Measurements from ENCODE around the gene SERPINA10.

SERPINA10 gene

DNA sequence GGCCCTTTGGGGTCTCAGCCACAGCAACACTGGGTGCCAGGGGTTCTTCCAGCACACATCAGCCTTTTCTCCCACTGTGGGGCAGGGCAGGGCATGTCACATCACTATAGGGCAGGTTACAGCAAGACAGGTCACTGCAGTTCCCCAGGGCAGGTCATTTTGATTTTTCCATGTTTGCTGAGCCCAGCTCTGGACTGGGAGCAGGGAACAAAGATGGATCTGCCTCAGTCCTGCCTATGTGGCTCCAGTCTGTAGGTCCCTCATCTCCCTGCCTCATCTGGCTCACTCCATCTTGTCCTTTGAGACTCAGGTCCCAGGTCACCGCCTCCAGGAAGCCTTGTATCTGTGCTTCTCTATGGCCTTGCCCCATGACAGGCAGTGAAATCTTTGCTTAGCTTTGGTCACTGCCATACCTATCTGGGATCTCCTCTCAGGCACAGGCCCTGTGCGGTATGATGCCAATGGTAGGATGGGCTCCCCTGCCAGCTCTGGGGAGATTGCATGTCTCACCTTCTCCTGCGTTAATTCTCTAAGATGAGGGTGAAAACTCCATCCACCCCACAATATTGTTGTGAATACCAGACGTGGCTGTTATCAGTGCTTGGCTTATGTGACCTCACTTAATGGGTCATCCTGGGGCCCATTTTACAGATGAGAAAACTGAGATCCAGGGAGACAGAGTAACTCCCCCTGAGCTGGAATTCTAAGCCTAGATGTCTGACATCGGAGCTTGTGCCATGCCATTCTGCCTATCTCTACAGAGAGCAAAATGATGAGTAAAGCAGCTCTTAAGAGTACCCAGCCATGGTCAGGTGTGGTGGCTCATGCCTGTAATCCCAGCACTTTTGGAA, 28.6 kb upstream of the SERPINA10 start:
- H3K27me3 Mint-ChIP-seq = no peaks in the 10 kb centered on the region
- H3K36me3 Mint-ChIP-seq = no peaks in the 10 kb centered on the region
- no peaks in the 10 kb centered on the region for H3K4me1 Mint-ChIP-seq
- H3K9me3 Mint-ChIP-seq = peaks cover 3% of the 10 kb centered on the region
- no peak overlapping the region for H3K4me3 Mint-ChIP-seq
- peak; percentile 8 for ATAC-seq
- no peak overlapping the region for H3K27ac Mint-ChIP-seq

- Mint-ChIP-seq H3K4me3 (no peak overlapping the region), H3K27me3 (no peaks in the 10 kb centered on the region), H3K4me1 (no peaks in the 10 kb centered on the region), H3K36me3 (no peaks in the 10 kb centered on the region), H3K27ac (no peak overlapping the region), H3K9me3 (peaks cover 10% of the 10 kb centered on the region)
- ATAC-seq = no peak
These were observed 27.2 kb upstream of the SERPINA10 start for GRCh38 chr14:94320243-94320642.

DNA sequence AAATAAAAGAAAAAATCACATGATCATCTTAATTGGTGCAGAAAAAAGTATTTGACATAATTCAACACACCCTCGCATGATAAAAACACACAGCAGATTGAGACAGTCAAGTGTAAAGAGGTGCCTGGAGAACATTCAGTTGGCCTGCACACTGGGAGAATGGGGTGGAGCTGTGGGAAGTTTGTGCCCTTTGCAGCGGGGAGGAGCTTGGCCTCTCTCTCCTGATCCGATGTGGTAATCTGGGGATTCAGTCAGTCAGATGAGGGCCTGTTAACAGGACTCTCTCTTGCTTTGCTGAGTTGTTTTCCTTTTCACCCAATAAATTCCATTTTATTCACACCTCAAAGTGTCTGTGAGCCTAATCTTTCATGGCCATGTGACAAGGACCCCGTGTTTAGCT, 24.2 kb upstream of the SERPINA10 start:
- no peak for ATAC-seq
- Mint-ChIP-seq H3K4me3 (no peak overlapping the region), H3K36me3 (no peaks in the 10 kb centered on the region), H3K27ac (no peak overlapping the region), H3K9me3 (peaks cover 12% of the 10 kb centered on the region), H3K4me1 (no peaks in the 10 kb centered on the region), H3K27me3 (no peaks in the 10 kb centered on the region)

DNA sequence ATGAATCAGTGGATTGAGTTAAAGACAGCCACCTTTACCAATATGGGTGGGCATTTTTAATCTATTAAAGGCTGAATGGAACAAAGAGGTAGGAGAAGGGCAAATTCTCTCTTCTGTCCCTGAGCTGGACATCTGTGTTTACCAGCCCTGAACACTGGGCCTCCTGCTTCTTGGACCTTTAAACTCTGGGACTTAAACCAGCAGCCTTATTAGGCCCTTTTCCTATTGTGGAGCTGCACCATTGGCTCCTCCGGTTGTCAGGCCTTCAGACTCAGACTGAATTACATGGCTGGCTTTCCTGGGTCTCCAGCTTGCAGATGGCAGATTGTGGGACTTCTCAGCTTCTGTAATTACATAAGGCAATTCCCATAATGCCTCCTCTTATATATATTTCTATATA, 23.6 kb upstream of the SERPINA10 start:
- Mint-ChIP-seq H3K27ac (no peak overlapping the region), H3K9me3 (peaks cover 12% of the 10 kb centered on the region), H3K36me3 (no peaks in the 10 kb centered on the region), H3K27me3 (no peaks in the 10 kb centered on the region), H3K4me1 (no peaks in the 10 kb centered on the region), H3K4me3 (no peak overlapping the region)
- no peak for ATAC-seq

- Mint-ChIP-seq H3K9me3 (peaks cover 12% of the 10 kb centered on the region), H3K27ac (no peak overlapping the region), H3K27me3 (no peaks in the 10 kb centered on the region), H3K36me3 (no peaks in the 10 kb centered on the region), H3K4me1 (no peaks in the 10 kb centered on the region), H3K4me3 (no peak overlapping the region)
- ATAC-seq = no peak
These were observed 21.8 kb upstream of the SERPINA10 start for GRCh38 chr14:94314890-94315289.

DNA sequence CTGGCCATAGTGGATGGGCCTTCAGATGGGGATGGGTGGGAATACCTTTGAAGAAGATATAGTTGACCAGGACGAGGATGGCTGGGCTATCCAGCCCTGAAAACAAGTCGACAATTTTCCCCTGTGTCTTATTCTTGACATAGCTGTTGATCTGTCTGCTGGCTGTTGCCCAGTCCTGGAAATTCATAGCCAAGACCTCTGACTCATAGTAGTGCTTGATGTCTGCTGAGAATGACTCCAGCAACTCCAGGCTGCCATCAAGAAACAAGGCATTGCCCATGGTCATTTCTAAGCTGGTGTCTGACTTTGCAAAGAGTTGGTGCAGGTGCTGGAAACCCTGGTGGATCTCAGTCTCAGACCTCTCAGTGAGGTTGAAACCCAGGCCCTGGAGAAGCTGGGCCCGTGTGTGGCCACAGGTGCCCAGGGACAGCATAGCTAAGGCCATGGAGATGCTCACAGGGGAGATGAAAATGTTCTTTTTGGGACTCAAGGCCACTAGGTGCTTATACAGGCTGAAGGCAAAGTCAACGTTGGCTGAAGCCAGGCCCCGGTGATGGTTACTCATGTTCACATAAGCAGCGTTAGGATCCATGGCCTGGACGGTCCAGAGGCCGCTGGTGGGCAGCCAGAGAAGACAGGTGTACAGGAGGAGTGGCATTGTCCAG, 21.1 kb upstream of the SERPINA10 start:
- Mint-ChIP-seq H3K4me1 (no peaks in the 10 kb centered on the region), H3K27me3 (peaks cover 1% of the 10 kb centered on the region), H3K9me3 (peaks cover 13% of the 10 kb centered on the region), H3K27ac (no peak overlapping the region), H3K36me3 (no peaks in the 10 kb centered on the region), H3K4me3 (no peak overlapping the region)
- ATAC-seq = no peak

DNA sequence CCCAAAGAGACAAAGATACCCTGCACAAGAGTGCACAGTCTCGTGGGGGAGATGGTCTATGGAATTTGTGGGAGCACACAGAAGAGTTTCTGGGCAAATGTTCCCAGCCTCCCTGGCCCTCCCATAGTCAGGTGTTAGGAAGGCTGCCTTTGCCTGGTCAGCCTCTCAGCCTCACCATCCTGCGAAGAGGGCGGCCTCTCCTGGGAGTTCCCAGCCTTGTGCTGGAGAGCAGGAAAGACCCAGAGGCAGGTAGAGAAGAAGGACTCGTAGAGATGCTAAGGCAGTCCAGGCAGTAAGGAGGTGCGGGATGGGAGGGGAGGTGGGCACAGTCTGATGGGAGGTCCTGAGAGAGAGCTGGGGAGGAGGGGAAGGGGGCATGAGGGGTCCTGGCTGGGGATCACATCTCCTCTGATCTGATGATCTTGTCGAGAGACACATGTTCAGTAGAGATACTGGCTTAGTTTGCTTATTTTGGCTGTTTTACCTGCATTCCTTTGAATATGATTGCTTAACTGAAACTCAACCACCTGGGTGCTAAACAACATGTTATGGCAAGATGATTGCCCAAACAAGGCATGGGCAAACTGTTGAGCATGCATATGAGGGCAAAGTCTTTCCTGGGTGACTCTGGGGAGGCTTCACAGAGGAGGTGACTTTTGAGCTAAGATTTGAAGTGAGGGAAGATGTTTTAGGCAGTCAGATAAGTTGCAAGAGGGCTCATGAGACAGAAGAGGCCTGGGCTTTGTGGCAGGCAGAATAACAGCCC, 19.6 kb upstream of the SERPINA10 start:
- peaks cover 21% of the 10 kb centered on the region for H3K9me3 Mint-ChIP-seq
- no peaks in the 10 kb centered on the region for H3K4me1 Mint-ChIP-seq
- peak; percentile 16 for ATAC-seq
- H3K36me3 Mint-ChIP-seq = no peaks in the 10 kb centered on the region
- H3K27me3 Mint-ChIP-seq = peaks cover 13% of the 10 kb centered on the region
- no peak overlapping the region for H3K4me3 Mint-ChIP-seq
- no peak overlapping the region for H3K27ac Mint-ChIP-seq

- Mint-ChIP-seq H3K9me3 (peaks cover 17% of the 10 kb centered on the region), H3K27me3 (peaks cover 13% of the 10 kb centered on the region), H3K36me3 (no peaks in the 10 kb centered on the region), H3K4me3 (no peak overlapping the region), H3K27ac (no peak overlapping the region), H3K4me1 (no peaks in the 10 kb centered on the region)
- no peak for ATAC-seq
These were observed 17.2 kb upstream of the SERPINA10 start for GRCh38 chr14:94310248-94310647.

DNA sequence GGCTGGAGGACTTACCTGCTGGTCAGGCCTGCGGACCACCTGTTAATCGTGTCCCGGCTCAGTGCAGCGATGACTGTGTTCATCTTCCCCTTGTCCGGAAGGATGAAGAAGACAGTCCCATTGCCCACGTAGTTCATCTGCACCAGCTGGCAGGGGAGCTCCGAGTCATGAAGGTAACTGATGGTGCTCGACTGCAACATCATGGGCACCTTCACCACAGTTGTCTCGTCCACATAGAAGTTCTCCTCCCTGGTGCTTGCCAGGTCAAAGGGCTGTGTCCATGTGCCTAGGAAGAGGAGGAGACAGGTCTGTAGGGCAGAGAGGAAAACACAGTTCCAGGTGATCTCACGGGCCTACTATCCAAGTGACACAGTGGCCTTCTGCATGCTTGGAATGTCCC, 16.7 kb upstream of the SERPINA10 start:
- Mint-ChIP-seq H3K4me1 (no peaks in the 10 kb centered on the region), H3K27me3 (peaks cover 13% of the 10 kb centered on the region), H3K9me3 (peaks cover 15% of the 10 kb centered on the region), H3K4me3 (no peak overlapping the region), H3K36me3 (no peaks in the 10 kb centered on the region), H3K27ac (no peak overlapping the region)
- no peak for ATAC-seq

- Mint-ChIP-seq H3K27ac (no peak overlapping the region), H3K4me3 (no peak overlapping the region), H3K9me3 (peaks cover 17% of the 10 kb centered on the region), H3K27me3 (peaks cover 13% of the 10 kb centered on the region), H3K4me1 (no peaks in the 10 kb centered on the region), H3K36me3 (no peaks in the 10 kb centered on the region)
- ATAC-seq = no peak
These were observed 14.4 kb upstream of the SERPINA10 start for GRCh38 chr14:94307410-94307992.

DNA sequence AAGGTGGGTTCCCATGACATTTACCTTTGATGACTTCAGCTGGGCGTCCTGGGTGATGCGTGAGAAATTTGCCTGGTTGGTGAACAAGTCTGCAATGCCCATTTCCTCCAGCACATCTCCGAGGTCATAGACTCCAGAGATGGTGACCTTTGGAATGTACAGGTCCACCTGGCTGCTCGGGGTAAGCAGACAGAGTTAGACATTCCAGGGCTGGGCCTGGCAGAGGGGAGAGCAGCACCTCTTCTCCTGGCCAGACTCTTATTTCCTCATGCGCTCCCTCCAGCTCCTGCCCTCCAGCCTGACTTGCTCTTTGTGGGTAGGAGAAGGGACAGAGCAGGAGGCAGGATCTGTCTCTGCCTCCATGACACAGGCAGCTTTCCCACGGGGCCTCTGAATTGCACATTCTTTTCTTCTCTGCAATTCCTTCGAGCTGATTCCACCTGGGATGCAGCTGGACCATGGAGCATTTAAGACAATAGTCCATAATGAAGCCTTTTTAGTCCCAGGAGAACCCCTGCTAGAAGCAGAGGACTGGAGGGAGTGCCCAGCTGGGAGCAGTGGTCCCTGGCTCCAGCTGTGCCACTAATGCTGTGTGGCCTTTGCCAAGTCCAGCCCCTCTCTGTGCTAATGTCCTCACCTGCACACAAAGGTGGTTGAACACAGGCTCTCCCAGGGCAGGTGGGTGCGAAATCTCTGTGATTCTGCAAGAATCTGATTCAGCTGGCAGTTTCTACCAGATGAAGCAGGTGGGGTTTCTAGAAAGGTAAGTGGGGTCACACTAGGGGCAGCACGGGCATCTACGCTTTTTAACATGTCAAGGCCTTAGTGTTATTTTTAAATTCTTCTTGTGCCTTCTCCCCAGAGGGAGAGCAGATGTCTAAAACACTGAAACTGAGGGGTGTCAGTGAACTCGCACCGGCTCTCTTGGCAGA, 13.2 kb upstream of the SERPINA10 start:
- H3K27me3 Mint-ChIP-seq = peaks cover 13% of the 10 kb centered on the region
- no peaks in the 10 kb centered on the region for H3K4me1 Mint-ChIP-seq
- peaks cover 17% of the 10 kb centered on the region for H3K9me3 Mint-ChIP-seq
- no peak overlapping the region for H3K4me3 Mint-ChIP-seq
- H3K36me3 Mint-ChIP-seq = no peaks in the 10 kb centered on the region
- no peak for ATAC-seq
- H3K27ac Mint-ChIP-seq = no peak overlapping the region

GRCh38 chr14:94305620-94306019, 12.6 kb upstream of the SERPINA10 start:
- no peak overlapping the region for H3K4me3 Mint-ChIP-seq
- no peaks in the 10 kb centered on the region for H3K4me1 Mint-ChIP-seq
- no peaks in the 10 kb centered on the region for H3K36me3 Mint-ChIP-seq
- ATAC-seq = no peak
- peaks cover 13% of the 10 kb centered on the region for H3K27me3 Mint-ChIP-seq
- H3K27ac Mint-ChIP-seq = no peak overlapping the region
- peaks cover 17% of the 10 kb centered on the region for H3K9me3 Mint-ChIP-seq

DNA sequence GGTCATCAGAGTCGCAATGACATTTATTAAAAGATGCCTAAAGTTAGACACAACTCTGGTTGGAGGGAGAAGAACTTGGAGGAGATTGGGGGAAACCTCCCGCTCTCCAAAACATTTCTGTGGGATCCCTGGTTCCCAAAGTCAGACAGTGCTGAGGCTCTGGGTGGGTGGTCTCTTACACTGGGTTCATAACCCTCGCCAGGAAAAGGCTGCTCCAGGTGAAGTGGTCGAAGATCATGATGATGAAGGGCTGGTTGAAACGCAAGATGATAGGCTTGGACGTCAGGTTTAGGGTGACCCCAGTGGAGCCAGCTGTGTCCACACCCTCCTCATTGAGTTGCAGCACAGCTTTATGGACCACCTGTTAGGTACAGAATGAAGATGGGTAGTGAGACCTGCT, 11.2 kb upstream of the SERPINA10 start:
- H3K36me3 Mint-ChIP-seq = no peaks in the 10 kb centered on the region
- no peak overlapping the region for H3K27ac Mint-ChIP-seq
- peaks cover 13% of the 10 kb centered on the region for H3K27me3 Mint-ChIP-seq
- no peak overlapping the region for H3K4me3 Mint-ChIP-seq
- peaks cover 17% of the 10 kb centered on the region for H3K9me3 Mint-ChIP-seq
- H3K4me1 Mint-ChIP-seq = no peaks in the 10 kb centered on the region
- no peak for ATAC-seq

DNA sequence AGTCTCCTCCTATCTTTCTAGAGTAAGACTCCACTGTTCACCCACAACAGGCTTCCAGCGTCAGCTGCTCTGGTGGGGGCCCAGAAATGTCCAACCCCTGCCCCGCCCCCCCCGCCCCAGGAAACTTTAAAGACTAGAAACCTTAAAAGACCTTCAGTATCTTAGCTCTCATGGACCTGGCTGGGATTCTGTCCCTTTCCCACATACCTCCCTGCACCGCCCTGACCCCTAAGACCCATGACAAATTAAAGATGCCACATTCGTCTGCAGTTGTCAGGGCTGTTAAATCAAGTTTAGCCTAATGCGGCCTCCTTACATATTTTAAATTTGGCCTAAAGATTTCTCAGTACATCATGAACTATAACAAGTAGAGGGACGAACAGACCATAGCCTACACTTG, 10.0 kb upstream of the SERPINA10 start:
- no peak for ATAC-seq
- H3K4me1 Mint-ChIP-seq = no peaks in the 10 kb centered on the region
- peaks cover 8% of the 10 kb centered on the region for H3K9me3 Mint-ChIP-seq
- no peak overlapping the region for H3K4me3 Mint-ChIP-seq
- peaks cover 1% of the 10 kb centered on the region for H3K27me3 Mint-ChIP-seq
- no peaks in the 10 kb centered on the region for H3K36me3 Mint-ChIP-seq
- H3K27ac Mint-ChIP-seq = no peak overlapping the region

Data from stimulated activated memory B cell treated with anti-CD40 and anti-IgM and Interleukin-4, amounts not matched to agents 10 μg/mL and 1 μg/mL and 100 μg/mL, for 72 hours (primary cell).